Tracheal epithelial cell (primary cell): Measurements from ENCODE around the gene VWA2. TPM values are rescaled to one million over a fixed set of nuclear protein-coding genes. Genes with fewer than 3 reads are reported as not detected.

Source experiments
- total RNA-seq: library from RNA; depleted of rRNA; stranded (reverse); fragments of >200 nt; gene quantifications from 2 replicates; pipeline ENCODE4 v1.2.1, GENCODE V29; 2014

VWA2 gene
- total RNA-seq, result 1.4 and 6.8 TPM in 2 replicates

GRCh38 chr10:114239117-114239993, at the start of gene VWA2:
Gene VWA2, plus strand, starts transcription at chr10:114239254. Its CDS starts 9,460 bp downstream, at chr10:114248714.

Other genes with a start within 250 kb of the VWA2 start
- gene ADRB1, start 195.4 kb upstream of the VWA2 start, total RNA-seq, result 0.24 and 4.0 TPM in 2 replicates
- gene CCDC186, start 65.1 kb upstream of the VWA2 start, total RNA-seq, result 14.1 and 19.0 TPM in 2 replicates
- 1.4 and 1.9 TPM in 2 replicates for gene TDRD1, start 59.9 kb upstream of the VWA2 start, total RNA-seq
- gene AFAP1L2, start 165.2 kb downstream of the VWA2 start, total RNA-seq, result 9.4 and 15.7 TPM in 2 replicates